GM12872 (cell line): Measurements from ENCODE around the gene ELAVL2.

ENCODE experiments used
- CTCF ChIP-seq: IDR thresholded peaks from 3 replicates; pipeline ENCODE4 v1.5.1; 2011; ENCODE audit warnings: low read depth, mild to moderate bottlenecking, low read length, moderate library complexity; ENCODE audit not compliant: insufficient read depth

The ELAVL2 gene

GRCh38 chr9:23774266-23774665 is 51.8 kb downstream of the ELAVL2 start:
- TF ChIP-seq CTCF = no peak

GRCh38 chr9:23772385-23772783 is 53.7 kb downstream of the ELAVL2 start:
- no peak for TF ChIP-seq CTCF

- no peak for TF ChIP-seq CTCF
These were observed 54.2 kb downstream of the ELAVL2 start for GRCh38 chr9:23771746-23772384.

- no peak for TF ChIP-seq CTCF
These were observed 56.6 kb downstream of the ELAVL2 start for GRCh38 chr9:23769307-23769935.

GRCh38 chr9:23768861-23769260 is 57.2 kb downstream of the ELAVL2 start:
- TF ChIP-seq CTCF = no peak

GRCh38 chr9:23766613-23767012 is 59.4 kb downstream of the ELAVL2 start:
- TF ChIP-seq CTCF = no peak

- TF ChIP-seq CTCF = no peak
These were observed 60.5 kb downstream of the ELAVL2 start for GRCh38 chr9:23765561-23765960.

GRCh38 chr9:23764219-23764618 is 61.8 kb downstream of the ELAVL2 start:
- no peak for TF ChIP-seq CTCF
